HG02571 (cell line): ENCODE results near the gene ATP6V1A.

Experiments
- ATAC-seq: cut with Tn5 transposase; IDR thresholded peaks from one replicate; pipeline ENCODE4 v1.9.1; 2021; ENCODE audit warnings: mild to moderate bottlenecking, moderate library complexity; ENCODE audit not compliant: unreplicated experiment

ATP6V1A gene

GRCh38 chr3:113746548-113747282 lies at the start of gene ATP6V1A:
TSS of gene ATP6V1A (plus strand) at chr3:113747035. CDS start at chr3:113778754, 31,719 bp downstream.
- peak; percentile 38 for ATAC-seq

- no peak for ATAC-seq
These were observed 49.2 kb upstream of the ATP6V1A start for GRCh38 chr3:113697500-113698090.

- ATAC-seq, result no peak
These were observed 48.6 kb upstream of the ATP6V1A start for GRCh38 chr3:113698213-113698742.

- no peak for ATAC-seq
These were observed 47.9 kb upstream of the ATP6V1A start for GRCh38 chr3:113698956-113699355.

DNA sequence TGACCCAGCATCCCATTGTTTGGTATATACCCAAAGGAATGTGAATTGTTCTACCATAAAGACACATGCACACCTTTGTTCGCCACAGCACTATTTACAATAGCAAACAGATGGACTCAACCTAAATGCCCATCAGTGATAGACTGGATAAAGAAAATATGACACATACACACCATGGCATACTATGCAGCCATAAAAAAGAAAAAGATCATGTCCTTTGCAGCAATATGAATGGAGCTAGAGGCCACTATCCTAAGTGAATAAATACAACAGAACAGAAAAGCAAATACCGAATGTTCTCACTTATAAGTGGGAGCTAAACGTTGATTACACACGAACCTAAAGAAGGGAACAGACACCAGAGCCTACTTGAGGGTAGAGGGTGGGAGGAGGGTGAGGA lies 39.0 kb upstream of the ATP6V1A start:
- no peak for ATAC-seq

- ATAC-seq, result no peak
These were observed 34.7 kb upstream of the ATP6V1A start for GRCh38 chr3:113712129-113712528.

GRCh38 chr3:113714702-113715101 lies 32.1 kb upstream of the ATP6V1A start:
- ATAC-seq, result no peak

DNA sequence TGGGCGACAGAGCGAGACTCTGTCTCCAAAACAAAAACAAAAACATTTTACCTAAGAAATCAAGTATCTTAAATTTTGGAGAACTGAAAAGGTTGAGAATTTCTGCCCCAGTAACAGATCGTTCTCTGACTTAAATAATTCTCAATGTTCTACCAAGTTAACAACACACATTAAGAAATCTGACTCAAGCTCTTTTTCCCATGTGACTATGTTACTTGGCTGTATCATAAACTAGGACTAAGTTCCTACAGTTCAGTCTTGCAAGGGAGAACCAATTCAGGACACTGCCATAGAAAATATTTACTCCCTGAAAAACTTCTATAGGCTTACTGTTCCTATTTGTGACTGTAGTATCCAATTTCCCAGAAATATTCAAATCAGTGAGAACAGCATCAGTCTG lies 29.5 kb upstream of the ATP6V1A start:
- no peak for ATAC-seq

- ATAC-seq, result no peak
These were observed 29.0 kb upstream of the ATP6V1A start for GRCh38 chr3:113717818-113718217.

- no peak for ATAC-seq
These were observed 27.5 kb upstream of the ATP6V1A start for GRCh38 chr3:113719294-113719693.

DNA sequence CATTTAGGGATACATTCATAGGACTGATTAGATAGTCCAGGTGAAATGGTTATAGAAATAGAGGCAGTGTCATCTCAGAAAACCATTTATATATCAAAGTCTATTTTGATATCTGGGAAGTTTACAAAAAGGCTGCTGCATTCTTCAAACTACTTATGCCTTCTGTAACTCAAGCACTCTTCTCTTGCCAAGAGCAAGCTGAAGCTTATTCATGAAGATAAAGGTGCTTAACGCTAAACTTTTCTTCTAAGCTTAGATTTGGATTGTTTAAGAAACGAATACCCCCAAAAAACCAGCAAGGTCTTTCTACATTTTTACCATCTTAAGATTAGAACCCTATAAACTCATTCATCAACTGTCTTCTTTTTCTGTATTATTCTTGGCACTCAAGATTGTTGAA lies 27.1 kb upstream of the ATP6V1A start:
- ATAC-seq, result no peak

- no peak for ATAC-seq
These were observed 25.2 kb upstream of the ATP6V1A start for GRCh38 chr3:113721636-113722035.

DNA sequence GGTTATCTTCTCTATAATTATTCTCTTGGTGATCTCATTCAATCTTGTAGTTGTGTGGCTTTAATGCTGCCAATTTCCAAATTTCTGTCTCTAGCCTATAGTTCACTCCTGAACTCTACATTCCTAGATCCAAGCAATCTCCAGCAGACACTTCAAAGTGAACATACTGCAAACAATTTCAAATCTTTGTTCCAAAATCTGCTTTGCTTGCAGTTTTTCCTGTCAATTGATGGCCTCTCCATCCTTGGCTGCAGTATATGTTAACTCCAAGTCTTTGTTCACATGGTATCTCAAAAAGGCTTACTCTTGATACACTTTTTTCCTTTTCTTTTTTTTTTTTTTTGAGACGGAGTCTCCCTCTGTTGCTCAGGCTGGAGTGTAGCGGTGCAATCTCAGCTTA lies 18.2 kb upstream of the ATP6V1A start:
- no peak for ATAC-seq

GRCh38 chr3:113730550-113730949 lies 16.3 kb upstream of the ATP6V1A start:
- no peak for ATAC-seq

DNA sequence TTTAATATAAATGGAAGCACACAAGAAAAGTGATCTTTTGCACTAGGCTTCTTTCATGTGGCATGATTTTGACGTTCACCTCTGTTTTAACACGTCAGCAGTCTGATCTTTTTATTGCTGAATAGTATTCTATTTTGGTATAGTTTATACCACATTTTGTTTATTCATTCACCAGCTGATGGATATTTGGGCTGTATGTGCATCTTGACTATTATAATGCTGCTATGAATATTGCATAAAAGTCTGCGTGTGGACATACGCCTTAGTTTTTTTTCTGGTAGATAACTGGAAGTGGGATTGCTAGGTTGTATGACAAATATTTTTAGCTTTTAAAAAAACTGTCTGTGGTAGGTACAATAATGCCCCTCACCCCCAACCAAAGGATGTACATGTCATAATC lies 15.1 kb upstream of the ATP6V1A start:
- no peak for ATAC-seq

DNA sequence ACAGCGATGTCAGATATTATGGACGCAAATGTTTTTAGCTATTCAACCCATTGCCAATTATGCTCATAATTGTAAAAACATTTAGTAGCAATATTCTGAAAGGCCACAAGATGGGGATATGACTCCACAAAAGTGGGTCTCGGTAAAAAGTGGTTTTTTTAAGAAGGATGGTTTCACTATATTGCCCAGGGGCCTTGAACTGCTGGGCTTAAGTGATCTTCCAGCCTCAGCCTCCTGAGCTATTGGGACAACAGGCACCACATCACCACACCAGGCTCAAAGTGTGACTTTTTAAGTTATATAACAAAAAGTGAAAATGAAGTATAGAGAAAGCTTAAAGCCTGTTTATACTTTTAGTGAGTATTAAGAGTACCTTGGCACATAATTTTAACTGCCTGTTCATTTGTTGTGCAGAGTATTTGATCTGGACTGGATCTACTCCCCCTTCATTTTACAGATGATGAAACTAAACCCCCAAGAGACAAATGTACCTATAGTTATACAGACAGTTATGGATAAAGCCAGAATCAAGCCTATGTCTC lies 10.2 kb upstream of the ATP6V1A start:
- peak; percentile 64 for ATAC-seq

DNA sequence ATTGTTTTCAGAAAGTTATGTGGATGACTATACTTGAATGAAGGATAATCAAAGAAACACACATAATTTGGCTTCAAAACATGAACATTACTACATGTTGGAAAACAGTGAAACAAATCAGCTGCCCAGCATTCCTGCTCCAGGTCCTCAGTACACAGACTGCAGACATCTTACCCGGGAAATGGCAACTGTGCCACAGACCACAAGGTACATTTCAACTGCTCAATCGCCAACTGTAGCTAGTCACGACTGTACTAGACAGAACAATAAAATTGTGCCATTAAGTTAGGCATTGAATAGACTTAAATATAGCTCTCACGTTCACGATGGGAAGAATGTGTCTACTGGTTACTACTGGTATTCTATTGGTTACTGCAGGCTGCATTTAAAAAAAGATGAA lies 5.7 kb upstream of the ATP6V1A start:
- ATAC-seq, result no peak

- ATAC-seq, result no peak
These were observed 5.2 kb upstream of the ATP6V1A start for GRCh38 chr3:113741620-113742019.

GRCh38 chr3:113743006-113743630 lies 3.7 kb upstream of the ATP6V1A start:
- ATAC-seq, result no peak

- ATAC-seq, result peak; percentile 52
These were observed 1.7 kb upstream of the ATP6V1A start for GRCh38 chr3:113744941-113745755.
